GM21529 (cell line): ENCODE measurements around the gene MED12L.

Source experiments
- ATAC-seq: cut with Tn5 transposase; IDR thresholded peaks from one replicate; pipeline ENCODE4 v1.9.1; 2021; ENCODE audit not compliant: unreplicated experiment

MED12L gene

DNA sequence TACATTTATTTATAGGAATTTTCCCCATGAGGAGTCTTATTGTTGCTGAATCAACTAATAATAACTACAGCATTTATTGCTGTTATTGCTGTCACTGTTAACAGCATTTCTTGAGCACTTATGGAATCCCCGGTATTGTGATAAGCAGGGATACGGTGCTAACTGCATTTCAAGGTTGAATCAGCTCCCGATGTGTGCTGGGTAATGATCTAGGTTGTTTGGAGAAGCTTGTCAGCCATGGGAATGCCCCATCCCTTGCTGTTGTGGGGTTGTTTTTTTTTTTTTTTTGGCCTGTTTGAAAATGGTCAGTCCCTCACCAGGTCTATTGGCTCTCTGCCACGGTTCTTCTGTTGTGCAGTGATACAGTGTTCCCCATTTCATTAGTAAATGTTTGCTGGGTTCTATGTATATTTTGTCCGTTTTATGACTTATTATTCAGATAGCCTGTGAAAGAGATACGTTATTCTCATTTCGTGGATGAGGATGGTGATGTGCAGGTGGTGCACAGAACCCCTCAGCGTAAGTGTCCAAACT lies 48.5 kb downstream of the MED12L start:
- ATAC-seq: no peak

DNA sequence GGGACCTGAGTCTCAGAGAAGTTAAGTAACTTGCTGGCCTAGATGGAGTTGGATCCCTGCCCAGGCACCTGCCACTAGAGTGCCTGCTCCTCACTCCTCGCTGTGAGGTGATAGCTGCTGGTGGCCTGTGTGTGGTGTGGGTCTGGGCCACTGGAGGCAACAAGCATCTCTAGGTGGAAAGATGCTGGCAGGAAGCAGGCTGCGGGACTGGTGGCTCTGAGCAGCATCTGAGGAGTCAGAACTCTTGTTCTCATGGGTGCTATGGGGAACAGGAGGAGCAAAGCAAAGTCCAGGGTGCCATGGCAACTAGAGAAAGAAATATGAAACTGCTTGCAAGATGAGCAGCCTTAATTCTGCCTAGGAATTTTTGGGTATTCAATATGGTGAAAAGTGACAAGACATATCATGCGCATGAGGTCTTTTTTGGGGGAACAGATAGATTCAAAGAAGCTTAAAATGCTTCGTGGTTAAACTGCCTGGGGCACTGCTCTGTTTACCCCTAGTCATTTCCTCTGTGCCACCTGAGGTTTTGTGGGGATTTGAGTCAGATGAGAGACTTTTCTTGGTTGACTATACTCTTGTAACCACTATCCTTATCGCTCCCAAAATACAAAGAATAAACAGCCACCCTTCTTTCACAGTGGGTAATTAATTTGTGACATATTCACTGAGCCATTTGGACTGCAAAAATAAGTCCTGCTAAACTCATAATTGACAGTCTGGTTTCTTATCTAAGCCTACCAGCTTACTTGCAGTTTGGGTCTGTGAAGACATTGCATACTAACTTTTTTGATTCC lies 50.3 kb downstream of the MED12L start:
- no peak for ATAC-seq

GRCh38 chr3:151142929-151143328 lies 57.5 kb downstream of the MED12L start:
- ATAC-seq: no peak

DNA sequence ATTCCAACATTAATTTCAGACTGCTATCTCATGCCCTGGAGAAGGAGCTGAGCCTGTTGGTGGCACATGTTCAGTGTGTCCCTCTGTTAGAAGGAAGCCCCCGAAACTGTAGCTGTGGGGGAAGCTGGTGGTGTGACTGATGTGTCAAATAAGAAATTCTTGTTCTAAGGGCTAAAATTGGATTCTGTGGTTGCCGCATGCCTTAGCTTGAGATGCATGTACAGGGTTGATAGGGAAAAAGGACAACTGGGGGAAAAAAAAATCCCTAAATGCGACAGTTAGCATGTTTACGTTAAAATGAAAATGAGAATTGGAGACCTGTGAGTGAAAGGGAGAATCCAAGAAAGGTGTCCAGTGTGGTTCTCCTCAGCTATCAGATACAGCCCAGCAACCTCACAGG lies 58.6 kb downstream of the MED12L start:
- no peak for ATAC-seq

DNA sequence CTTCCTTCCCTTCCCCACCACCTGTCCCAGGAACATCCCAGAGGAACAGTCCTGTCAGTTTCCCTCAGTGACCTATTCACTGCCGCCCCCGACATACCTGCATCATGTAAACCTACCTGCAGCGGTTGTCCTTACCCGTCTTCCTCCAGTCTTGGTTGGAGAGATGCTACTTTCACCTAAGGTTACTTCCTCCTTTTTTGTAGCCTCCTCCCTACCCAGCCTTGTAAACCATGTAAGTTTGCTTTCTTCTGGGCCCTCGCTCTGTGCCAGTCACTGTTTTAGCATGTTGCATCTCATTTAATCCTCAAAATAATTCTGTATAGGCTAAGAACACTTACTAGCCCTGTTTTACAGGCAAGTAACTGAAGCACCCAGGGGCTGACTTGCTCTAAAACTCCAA lies 59.3 kb downstream of the MED12L start:
- ATAC-seq: no peak

- ATAC-seq: no peak
Measured at GRCh38 chr3:151145713-151146070, 60.2 kb downstream of the MED12L start.

- peak; percentile 89 for ATAC-seq
Measured at GRCh38 chr3:151146071-151146730, 60.7 kb downstream of the MED12L start.

- no peak for ATAC-seq
Measured at GRCh38 chr3:151146731-151147091, 61.2 kb downstream of the MED12L start.

- ATAC-seq: no peak
Measured at GRCh38 chr3:151147299-151147698, 61.8 kb downstream of the MED12L start.

- ATAC-seq: no peak
Measured at GRCh38 chr3:151152455-151153079, 67.1 kb downstream of the MED12L start.

DNA sequence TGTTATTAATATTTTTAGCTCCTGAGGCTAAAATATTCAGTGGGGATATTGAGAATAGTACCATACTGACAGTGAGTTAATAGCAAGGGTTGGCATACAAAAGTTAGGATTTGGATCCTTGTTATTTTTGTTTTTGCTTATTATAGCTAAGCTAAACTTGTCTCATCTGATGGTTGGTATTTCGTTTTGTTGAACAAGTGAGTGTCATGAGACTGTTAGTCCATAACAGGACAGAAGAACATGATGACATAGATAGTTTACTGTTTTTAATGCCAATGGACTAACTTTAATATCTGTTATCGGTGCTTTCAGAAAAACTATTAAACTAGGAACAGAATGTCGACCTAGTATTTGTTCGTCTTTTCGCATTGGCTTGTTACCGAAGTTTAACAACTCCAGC lies 69.1 kb downstream of the MED12L start:
- no peak for ATAC-seq

DNA sequence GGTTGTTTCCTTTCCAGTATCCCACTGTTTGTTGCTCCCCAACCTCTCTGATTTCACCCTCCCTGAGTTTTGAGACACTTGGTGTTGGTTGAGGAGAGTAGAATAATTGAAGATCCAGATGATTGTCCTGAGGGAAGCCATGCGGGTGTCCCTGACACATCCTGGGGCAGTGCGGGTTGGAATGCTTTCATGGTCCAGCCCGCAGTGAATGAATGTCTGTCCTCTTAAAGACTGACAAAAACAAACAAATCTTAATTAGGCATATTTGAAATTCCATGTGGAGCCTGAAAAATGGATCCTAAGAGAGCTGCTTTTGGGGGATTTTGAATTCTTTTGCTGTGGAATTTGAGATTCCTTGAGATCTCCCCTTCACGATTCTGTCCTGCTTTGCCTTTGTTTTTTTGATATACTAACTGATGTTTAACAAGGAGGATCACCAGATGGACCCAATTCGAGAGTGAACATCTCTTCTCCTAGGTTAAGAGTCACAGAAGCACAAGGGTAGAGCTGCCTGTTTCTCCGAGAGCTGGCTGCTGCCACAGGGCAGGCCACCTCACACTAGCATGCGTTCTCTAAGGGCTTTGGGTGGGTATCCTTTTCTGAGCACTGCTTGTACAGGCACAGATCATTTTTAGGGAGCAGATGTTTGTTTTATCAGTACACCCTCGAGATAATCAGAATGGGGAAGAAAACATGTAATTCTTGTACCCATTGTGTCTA lies 70.1 kb downstream of the MED12L start:
- no peak for ATAC-seq

DNA sequence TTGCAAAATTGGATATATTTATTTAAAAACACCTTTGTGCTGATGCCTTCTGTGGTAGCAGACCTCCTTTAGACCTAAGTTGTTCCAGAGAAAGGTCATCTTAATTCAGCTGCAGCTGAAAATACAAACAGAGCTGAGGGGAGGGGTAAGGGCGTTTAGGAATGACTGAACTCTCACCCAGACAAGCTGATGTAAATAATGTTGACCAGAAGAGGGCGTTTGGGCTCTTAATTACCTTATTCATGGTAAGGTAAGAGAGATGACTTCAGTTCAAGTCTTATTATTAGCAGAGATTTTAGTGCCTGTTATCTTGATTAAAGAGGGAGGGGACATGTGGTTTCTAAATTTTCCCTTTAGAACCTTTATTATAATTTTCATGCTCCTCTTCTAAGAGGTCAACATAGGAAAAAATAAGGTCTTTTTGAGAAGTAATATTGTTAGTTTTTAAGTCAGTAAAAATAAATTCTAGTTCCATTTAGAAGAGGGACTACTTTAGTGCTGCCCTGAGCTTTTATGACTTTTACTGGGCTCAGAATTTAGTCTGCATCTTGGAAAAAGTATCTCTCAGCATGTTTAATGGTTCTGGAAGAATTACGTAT lies 71.3 kb downstream of the MED12L start:
- ATAC-seq: peak; percentile 93

DNA sequence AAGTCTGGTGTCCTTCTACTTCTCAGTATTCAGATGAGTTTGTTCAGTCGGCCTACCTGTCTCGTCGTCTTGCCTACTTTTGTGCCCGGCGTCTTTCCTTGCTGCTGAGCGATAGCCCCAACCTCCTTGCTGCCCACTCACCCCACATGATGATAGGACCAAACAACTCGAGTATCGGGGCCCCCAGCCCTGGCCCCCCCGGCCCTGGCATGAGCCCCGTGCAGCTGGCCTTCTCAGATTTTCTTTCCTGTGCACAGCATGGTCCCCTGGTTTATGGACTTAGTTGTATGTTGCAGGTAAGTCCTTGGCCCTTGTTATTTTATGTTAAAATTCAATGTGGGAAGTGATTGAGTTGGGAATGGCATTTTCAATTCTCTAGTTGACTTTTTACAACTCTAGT lies 74.3 kb downstream of the MED12L start:
- ATAC-seq: no peak

DNA sequence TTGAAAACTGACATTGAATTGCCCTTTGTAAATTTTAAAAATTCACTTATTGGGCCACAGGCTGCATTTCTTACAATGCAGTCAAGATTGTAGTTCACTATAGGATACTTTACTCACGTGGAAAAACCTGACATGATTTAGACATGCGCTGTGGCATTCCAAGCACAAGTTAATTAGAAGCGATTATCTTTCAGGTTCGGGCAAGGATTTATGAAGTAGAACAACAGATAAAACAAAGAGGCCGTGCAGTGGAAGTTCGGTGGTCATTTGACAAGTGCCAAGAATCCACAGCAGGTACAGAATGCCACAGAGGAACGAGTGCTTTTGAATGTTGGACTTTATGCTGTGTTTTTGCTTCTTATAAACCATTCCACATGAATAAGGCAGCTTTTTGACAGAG lies 79.8 kb downstream of the MED12L start:
- ATAC-seq: no peak

DNA sequence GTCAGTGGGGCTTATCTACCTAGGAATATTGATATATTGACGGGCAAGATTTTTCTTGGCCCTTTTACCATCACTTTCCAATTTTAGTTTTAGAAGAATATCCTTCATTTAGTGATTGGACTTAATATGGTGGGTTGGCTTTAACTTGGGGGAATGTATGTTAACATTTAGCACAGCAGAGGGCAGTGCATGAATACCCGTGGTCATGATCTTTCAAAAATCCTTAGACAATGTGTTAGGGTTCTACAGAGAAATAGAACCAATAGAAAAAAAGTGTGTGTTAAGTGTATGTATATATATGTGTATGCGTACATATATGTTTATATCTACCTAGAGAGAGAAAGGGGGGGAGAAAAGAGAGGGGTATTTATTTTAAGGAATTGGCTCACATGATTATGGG lies 80.7 kb downstream of the MED12L start:
- no peak for ATAC-seq

DNA sequence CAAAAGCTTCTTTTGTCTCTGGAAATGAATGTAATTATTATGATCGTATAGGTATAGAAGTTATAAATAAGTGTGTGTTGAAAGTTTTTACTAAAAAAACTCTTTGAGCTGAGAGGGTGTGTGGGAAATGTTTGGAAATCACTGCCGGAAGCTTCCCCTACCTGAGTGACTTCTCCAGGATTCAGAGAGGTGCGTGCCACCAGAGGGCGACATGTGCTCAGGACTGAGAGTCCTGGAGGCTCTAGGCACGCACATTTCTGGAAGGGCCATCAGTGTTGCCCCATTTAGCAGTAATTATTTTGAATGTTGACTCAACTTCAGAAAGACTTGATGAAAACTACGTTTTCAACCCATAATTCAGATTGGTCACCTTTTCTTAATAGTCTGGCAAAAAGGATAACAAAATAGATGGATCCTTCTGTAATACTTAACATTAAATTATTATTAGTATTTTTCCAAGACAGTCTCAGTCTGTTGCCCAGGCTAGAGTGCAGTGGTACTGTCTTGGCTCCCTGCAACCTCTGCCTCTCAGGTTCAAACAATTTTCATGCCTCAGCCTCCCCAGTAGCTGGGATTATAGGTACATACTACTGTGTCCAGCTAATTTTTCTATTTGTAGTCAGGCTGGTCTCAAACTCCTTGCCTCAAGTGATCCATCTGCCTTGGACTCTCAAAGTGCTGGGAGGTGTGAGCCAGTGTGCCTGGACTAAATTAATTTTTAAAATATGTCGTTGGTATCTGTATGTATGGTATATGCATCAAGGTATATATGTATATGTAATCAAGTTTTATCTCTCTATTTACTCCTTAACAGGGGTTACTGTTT lies 83.0 kb downstream of the MED12L start:
- peak; percentile 56 for ATAC-seq

DNA sequence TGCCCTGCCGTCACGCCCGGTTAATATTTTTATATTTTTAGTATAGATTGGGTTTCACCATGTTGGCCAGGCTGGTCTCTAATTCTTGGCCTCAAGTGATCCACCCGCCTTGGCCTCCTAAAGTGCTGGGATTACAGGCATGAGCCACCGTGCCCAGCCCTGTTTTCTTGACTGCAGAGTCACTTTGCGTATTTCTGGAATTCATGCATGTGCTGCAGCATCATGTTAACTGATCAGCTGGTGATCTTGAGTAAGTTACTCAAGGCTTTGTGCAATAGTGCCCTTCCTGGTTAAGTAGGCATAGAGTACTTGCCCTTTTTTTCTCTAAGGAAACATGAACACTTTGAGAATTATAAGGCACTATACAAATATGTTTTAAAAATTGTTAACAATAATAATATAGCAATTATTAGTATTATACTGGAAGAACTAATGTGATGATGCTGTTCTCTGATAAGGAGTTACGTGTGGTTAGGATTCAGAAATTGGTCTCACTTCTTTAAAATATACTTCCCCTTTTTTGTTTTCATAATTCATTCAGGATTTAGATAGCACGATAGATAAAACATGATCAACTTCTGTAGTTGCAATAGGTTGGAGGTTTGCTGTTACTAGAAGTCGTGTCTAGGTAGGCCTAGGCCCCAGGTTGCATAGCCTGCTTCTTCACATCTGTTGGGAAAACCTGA lies 83.9 kb downstream of the MED12L start:
- ATAC-seq: peak; percentile 38

- peak; percentile 35 for ATAC-seq
Measured at GRCh38 chr3:151169948-151170679, 84.7 kb downstream of the MED12L start.
